Measurements from ENCODE around the gene MYL6B.

The MYL6B gene

DNA sequence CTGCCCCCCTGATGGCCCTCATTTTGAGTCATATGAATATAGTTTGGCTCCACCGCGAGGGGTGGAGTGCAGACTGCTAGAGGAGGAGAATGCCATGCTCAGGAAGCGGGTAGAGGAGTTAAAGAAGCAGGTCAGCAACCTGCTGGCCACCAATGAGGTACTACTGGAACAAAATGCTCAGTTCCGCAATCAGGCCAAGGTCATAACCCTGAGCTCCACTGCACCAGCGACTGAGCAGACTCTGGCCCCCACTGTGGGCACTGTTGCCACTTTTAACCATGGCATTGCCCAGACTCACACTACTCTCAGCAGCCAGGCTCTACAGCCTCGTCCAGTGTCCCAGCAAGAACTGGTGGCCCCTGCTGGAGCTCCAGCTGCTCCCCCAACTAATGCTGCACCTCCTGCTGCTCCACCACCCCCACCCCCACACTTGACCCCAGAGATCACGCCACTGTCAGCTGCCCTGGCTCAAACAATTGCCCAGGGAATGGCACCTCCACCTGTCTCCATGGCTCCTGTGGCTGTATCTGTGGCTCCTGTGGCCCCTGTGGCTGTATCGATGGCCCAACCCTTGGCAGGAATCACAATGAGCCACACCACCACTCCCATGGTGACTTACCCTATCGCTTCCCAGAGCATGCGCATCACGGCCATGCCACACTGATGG, 31.1 kb upstream of the MYL6B start:
- no peak for DNase-seq (ENCODE audit: low read depth, low spot score)
- H3K27ac ChIP-seq: no peak overlapping the region

DNA sequence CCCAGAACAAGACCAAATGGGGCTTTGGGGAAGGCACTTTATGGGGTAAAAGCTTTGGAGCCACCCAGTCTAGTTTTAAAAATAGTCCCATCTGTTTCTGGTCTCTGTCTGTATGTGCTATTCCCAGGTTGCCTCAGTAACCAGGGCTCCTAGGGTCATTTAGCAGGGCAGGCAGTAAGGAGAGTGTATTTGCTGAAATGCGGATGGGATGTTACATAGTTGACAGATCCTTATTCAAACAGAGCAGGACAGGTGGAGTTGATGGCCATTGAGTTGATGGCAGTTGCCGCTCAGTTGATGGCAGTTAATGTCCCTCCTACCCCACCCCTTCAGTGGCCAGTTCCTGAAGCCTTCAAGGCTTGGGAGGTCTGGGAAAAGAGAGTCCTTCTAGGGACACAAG, 29.8 kb upstream of the MYL6B start:
- DNase-seq (ENCODE audit: low read depth, low spot score): no peak
- H3K27ac ChIP-seq: no peak overlapping the region

DNA sequence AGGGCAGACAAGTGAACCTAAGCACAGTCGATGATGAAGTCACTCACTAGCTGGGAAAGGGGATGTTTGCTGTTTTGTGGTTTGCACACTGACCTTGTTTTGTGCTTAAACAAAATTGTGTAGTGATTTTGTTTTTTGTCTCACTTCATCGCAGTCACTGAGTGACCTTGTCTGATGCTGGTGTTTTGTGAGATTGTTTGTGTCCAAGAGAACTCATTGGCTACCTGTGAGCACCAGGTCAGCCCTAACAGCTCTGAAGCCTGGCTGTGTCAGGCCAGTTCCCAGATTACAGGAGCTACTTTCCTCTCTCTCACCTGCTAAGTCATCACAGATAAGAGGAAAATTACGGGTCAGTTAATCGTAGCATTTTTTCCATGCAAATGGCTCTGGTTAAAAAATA, 28.3 kb upstream of the MYL6B start:
- no peak for DNase-seq (ENCODE audit: low read depth, low spot score)
- H3K27ac ChIP-seq: no peak overlapping the region

DNA sequence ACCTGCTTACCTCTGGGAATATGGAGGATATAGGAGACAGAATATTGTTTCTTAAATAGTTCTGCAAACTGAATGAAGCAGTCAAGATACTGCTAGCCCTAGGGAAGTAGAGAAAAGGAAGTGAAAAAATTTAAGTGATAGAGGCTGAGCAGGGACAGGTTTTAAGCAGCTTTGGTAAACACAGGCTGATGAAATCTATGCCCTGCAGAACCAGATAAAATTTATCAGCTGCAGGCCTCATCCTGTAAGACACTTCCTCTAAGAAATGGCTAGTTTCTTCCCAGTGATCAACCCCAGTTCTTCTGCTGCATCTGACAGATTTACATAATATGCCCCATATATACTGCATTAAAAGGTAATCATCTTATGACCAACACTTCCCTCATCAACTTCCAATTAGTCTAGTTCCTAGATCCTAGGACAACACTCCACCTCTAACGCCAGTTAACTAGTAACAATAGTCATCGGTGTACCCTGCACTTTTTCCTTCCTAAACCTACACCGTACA, 25.6 kb upstream of the MYL6B start:
- no peak for DNase-seq (ENCODE audit: low read depth, low spot score)
- peak overlapping the region; percentile 81 for H3K27ac ChIP-seq

DNA sequence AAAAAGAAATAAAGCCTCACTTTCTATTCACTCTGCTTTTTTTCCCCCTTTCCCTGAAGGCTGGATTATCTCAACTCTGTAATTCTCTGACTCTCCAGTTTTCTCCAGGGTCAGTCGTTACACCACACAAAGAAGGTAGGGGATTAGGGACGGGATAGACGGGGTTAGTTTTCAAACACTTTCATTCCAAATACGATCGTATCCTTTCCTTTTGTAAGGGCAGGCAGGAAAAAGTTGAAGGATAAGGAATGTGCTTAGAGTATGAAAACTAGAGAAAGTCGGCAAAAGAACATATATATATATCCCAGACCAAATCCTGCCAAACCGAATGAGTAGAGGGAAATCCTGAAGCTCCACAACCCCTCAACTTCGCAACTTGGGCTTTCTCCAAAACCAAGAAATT, 24.9 kb upstream of the MYL6B start:
- peak overlapping the region; percentile 81 for H3K27ac ChIP-seq
- DNase-seq (ENCODE audit: low read depth, low spot score): no peak

DNA sequence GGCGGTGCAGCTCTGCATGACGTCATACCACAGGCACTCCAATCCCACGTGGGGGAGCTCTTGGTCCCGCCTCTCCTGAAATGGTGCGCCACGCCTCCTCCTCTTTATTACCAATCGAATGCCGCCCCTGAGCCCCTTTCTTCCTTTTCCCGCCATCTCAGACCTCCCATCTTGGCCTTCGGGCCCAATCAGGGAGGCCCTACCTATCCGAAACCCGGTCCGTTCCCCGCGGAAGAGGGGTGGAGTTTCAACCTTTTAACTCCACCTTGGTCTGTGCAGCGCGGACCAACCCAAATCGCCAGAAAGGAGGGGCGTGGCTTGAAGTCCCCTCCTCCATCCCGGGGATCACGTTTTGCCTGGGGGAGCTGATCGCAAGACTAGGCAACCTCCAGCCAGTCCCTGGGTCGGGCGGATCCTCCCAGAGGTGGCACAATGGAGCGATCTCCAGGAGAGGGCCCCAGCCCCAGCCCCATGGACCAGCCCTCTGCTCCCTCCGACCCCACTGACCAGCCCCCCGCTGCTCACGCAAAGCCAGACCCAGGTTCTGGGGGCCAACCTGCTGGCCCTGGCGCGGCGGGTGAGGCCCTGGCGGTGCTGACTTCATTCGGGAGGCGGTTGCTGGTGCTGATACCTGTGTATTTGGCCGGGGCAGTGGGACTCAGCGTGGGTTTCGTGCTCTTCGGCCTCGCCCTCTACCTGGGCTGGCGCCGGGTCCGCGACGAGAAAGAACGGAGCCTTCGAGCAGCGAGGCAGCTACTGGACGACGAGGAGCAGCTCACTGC, 24.3 kb upstream of the MYL6B start, which contains the start of gene ESYT1:
Gene ESYT1 (plus strand): TSS at position 380 of the 782 bp plus-strand sequence. CDS start 53 bp downstream, at position 433.
- DNase-seq (ENCODE audit: low read depth, low spot score): peak; percentile 98
- H3K27ac ChIP-seq: peak within 1 kb of the TSS; percentile 81

DNA sequence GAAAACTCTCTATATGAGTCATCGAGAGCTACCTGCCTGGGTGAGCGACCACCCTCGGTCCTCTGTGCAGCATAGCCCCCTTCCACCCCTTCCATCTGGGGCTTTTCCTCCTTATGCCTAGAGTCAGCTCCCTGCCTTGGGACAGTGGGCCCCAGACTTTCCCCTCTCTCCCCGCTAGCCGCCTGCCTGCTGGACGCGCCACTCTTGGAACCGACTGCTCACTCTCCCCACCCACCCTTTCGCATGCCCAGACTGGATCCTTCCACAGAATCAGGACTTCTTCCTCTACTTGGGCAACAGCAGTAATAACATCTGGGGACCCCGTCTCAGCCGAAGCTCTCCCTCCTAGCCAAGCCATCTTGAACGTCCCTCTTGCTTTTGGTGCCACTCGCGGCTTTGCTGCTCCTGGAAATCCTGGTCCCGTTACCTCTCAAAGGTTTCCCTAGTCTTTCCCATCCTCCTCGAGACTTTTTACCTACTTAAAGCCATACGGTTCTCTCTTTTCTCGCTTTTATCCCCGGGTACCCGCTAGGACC, 23.6 kb upstream of the MYL6B start:
- peak overlapping the region; percentile 81 for H3K27ac ChIP-seq
- DNase-seq (ENCODE audit: low read depth, low spot score): no peak

DNA sequence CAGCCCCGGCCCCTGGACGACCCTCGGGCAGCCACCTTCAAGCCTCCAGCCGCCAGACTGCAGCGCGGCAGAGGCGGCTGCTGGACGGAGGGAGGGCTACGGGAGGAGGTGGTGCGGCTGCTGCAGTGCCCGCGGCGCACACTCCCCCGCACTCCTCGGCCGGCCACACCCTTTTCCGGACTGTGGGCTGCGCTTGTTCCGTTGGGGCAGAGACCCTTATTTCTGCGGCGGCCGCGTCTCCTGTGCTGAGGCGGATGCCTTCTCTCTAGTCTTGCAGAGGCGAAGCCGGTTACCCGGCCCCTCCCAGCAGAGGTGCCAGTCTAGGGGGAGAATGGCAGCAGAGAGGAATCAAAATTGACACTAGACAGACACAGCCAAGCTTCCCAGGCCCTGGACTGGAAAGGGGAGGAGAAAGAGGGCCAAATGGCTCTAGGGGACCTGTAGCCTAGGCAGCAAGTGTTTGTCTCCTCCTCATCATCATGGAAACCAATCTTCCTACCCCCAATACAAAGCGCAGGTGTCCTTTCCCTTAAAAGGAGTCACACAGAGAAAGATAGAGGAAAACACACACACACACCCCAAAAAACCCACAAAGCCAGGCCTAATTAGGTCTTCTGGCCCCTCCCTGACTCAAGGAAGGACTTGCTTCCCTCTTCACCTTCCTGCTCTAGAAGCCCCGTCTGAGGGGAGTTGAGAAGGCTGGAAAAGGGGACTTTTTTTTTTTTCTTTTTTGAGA, 23.0 kb upstream of the MYL6B start:
- no peak for DNase-seq (ENCODE audit: low read depth, low spot score)

DNA sequence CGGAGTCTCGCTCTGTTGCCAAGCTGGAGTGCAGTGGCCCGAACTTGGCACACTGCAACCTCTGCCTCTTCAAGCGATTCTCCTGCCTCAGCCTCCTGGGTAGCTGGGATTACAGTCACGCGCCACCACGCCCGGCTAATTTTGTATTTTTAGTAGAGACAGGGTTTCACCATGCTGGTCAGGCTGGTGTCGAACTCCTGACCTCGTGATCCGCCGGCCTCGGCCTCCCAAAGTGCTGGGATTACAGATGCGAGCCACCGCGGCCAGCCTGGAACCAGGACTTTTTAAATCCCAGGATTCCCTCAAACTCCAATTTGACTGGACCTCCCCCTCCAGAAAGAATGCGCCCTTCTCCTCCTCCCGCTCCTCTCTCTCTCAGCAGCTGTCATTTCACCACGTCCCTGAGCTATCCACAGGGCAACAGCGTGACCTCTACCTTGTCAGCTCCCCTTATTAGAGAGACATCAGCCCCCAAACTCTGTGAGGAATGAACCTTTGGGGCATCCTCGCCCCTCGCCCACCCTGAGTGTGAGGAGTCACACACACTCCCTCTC, 22.4 kb upstream of the MYL6B start:
- H3K27ac ChIP-seq: no peak overlapping the region

More for the DNA sequence above, 23.0 kb upstream of the MYL6B start:
- H3K27ac ChIP-seq: peak overlapping the region; percentile 81

DNA sequence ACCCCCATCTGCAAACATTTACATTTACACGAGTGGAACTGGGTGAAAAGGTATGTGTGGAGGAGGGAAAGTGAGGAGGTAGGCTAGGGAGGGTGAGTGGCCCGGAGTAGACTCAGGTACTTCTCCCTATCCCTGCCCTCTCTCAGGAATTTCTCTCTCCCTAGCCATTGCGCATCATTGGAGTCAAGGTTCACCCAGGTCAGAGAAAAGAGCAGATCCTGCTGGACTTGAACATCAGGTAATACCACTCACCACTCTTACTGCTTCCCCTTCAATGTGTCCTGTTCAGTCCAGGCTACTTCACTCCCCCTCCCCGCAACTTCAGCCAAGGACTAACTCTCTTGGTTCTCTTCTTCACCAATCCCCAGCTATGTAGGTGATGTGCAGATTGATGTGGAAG, 21.5 kb upstream of the MYL6B start:
- no peak for DNase-seq (ENCODE audit: low read depth, low spot score)
- no peak overlapping the region for H3K27ac ChIP-seq

More for the DNA sequence above, 22.4 kb upstream of the MYL6B start:
- DNase-seq (ENCODE audit: low read depth, low spot score): no peak

DNA sequence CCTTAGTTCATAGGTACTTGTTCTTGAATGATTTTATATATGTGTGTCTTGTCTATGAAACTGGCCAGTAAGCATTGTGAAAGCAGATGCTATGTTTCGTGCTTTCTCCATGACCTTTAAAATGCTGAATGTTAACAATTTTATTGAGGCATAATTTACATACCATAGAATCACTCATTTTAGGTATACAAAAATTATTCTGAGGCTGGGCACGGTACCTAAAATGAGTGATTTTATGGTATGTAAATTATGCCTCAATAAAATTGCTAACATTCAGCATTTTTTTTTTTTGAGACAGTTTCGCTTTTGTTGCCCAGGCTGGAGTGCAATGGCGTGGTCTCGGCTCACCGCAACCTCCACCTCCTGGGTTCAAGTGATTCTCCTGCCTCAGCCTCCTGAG, 17.5 kb upstream of the MYL6B start:
- H3K27ac ChIP-seq: no peak overlapping the region
- no peak for DNase-seq (ENCODE audit: low read depth, low spot score)

DNA sequence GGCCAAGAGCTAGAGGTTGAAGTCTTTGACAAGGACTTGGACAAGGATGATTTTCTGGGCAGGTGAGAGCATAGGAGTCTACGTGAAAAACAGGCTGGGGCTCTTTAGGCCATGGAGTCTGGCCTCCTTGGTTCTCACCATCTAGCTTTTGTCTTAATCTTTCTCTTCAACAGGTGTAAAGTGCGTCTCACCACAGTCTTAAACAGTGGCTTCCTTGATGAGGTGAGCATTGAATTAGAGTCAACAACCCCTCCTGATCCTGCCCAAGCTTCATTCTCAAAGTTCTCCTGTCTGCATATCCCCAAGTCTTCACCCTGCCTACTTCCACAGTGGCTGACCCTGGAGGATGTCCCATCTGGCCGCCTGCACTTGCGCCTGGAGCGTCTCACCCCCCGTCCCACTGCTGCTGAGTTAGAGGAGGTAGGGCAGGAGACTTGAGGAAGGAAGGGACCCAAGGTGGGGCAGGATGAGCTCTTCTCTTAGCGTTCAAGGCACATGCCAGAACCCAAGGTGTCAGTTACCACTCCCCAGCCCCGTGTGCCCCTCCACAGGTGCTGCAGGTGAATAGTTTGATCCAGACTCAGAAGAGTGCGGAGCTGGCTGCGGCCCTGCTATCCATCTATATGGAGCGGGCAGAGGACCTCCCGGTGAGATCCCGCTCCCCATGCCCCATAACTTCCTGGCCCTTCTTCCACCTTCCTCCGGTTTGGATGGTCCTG, 14.4 kb upstream of the MYL6B start:
- no peak overlapping the region for H3K27ac ChIP-seq
- no peak for DNase-seq (ENCODE audit: low read depth, low spot score)

DNA sequence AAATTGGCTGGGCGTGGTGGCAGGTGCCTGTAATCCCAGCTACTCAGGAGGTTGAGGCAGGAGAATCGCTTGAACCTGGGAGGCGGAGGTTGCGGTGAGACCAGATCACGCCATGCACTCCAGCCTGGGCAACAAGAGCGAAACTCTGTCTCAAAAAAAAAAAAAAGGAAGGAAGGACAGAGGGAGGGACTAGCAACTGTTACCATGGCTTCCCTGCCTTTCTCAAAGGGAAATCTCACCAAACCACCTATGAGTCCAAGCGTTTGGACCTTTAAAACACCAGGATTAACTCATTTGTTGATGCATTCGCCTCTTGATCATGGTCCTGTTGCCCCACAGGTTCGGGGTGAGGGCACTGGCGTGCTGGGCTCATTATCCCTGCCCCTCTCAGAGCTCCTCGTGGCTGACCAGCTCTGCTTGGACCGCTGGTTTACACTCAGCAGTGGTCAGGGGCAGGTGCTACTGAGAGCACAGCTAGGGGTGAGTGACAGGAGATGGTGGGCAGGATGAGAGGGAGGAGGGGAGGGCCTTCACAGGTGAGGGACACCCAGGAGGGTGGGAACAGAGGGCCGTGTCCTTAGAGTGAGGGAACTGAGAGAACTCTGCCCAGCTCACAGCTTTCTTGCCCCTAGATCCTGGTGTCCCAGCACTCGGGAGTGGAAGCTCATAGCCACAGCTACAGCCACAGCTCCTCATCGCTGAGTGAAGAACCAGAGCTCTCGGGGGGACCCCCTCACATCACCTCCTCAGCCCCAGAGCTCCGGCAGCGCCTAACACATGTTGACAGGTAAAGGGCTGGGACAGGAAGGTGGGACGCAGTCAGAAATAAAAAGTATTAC, 10.2 kb upstream of the MYL6B start:
- DNase-seq (ENCODE audit: low read depth, low spot score): no peak
- no peak overlapping the region for H3K27ac ChIP-seq

DNA sequence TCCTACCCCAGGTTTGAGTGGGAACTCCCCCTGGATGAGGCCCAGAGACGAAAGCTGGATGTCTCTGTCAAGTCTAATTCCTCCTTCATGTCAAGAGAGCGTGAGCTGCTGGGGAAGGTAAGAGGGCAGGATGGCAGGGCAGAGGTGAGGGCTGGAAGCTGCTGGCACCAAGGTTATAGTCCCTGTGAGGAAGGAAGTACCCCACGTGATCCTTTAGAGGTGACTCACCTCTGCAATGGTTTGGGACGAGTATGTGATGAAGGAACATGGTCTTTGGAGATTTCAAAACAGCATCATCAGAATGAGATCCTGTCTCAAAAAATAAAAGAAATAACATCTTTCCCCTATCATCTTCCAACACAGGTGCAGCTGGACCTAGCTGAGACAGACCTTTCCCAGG, 9.2 kb upstream of the MYL6B start:
- no peak overlapping the region for H3K27ac ChIP-seq
- DNase-seq (ENCODE audit: low read depth, low spot score): no peak

DNA sequence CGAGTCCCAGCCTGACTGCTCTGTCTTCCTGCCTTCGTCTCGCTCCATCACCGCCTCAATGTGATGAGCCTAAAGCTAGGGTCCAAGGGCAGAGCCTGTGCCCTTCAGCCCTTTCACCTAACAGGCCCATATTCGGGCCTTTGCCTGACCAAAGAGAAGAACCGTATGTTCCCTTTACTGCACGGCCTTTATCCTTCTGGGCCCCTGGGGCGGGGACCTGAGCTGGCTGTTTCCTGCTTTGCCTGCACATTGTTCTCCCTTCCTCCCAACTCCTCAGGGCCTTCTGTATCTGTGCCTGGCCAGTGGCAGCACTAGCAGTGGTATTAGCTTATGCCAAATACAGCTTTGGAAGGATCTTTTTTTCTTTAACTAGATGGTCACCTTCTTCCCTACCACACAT, 8.5 kb upstream of the MYL6B start:
- H3K27ac ChIP-seq: no peak overlapping the region
- DNase-seq (ENCODE audit: low read depth, low spot score): no peak

DNA sequence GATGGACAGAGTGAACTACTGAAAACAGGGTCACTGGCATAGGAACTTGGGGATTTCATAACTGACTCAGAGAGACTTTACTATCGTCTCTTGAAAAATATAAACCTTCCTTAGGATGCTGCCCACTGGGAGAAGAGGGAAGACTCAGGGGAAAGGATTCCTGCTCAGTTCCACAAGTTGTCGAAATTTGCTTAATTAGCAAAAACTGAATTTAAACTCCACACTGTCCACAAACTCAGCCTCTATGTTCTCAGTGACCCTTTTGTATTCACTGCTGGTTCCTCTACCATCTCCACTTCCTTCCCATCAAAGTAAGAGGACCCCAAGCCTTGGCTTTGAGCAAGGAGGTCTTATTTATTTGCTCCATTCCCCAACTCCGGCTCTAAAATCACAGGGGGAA, 7.2 kb upstream of the MYL6B start:
- H3K27ac ChIP-seq: no peak overlapping the region
- no peak for DNase-seq (ENCODE audit: low read depth, low spot score)

DNA sequence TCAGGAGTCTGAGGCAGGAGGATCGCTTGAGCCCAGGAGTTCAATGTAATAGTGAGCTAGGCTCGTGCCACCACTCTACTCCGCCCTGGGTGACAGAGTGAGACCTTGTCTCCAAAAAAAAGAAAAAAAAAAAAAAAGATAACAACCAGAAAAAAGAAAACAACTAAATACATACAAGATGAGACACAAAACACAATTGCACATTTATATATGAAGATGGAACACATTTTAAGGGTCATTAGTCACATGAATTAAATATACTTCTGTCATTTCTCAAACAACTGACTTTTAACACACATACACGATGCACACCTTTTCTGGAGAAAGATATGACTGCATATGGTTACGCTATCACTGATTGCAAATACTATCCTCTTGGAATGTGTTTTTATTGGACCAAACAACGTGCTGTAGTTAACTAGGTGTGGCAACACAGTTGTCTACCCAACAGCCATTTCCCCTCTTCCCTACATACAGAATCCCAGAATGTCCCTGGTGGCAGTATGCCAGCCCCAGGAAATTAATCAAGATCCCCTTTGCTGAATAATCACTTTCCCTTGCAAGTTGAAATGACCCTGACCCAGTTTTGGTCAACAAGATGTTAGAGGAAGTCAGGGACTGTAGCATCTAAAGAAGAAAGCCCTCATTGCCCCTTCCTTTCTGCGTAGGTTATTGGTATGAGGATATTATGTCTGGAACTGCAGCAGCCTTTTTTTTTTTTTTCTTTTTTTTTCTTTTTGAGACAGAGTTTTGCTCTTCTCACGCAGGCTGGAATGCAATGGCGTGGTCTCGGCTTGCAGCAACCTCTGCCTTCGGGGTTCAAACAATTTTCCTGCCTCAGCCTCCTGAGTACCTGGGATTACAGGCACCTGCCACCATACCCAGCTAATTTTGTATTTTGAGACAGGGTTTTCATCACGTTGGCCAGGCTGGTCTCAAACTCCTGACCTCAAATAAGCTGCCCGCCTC, 5.6 kb upstream of the MYL6B start:
- no peak overlapping the region for H3K27ac ChIP-seq
- DNase-seq (ENCODE audit: low read depth, low spot score): no peak

DNA sequence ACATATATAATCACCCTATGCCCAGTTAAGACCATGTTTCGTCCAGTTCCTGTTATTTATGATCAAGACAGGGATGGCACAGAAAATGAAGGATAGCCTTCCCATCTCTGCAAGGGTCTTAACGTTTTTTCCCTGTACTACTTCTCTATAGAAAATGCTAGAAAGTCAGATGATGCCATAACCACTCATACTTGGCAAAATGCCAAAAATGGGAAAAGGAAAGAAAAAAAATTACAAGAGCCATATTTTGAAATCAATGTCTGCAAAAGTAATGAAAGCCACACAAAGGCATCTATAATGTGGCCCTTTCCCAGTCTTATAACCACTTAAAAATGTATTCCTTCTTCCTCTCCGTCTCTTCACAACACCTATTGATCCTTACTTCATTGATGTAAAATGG, 1.8 kb upstream of the MYL6B start:
- H3K27ac ChIP-seq: no peak overlapping the region

More for the DNA sequence above, 1.8 kb upstream of the MYL6B start:
- DNase-seq (ENCODE audit: low read depth, low spot score): no peak
